HEK293 (cell line): ENCODE results near the gene ETV3.

Experiments
- GLIS2 ChIP-seq: fragments of 450-650 bp; formaldehyde crosslinking; IDR thresholded peaks from 2 replicates; pipeline ENCODE4 v1.5.1; 2016; ENCODE audit warnings: missing biosample characterization, missing genetic modification characterization
- KLF1 ChIP-seq: fragments of 450-650 bp; formaldehyde crosslinking; IDR thresholded peaks from 2 replicates; pipeline ENCODE4 v1.5.1; 2016; ENCODE audit warnings: missing biosample characterization, missing genetic modification characterization
- REPIN1 ChIP-seq: fragments of 450-650 bp; formaldehyde crosslinking; IDR thresholded peaks from 2 replicates; pipeline ENCODE4 v1.5.1; 2017; ENCODE audit warnings: missing biosample characterization, missing genetic modification characterization, low read depth
- SCRT1 ChIP-seq: fragments of 450-650 bp; formaldehyde crosslinking; IDR thresholded peaks from 2 replicates; pipeline ENCODE4 v1.5.1; 2016; ENCODE audit warnings: missing biosample characterization, missing genetic modification characterization, borderline replicate concordance
- YY1 ChIP-seq: fragments of 450-650 bp; formaldehyde crosslinking; IDR thresholded peaks from 2 replicates; pipeline ENCODE4 v1.5.1; 2018; ENCODE audit warnings: missing biosample characterization, missing genetic modification characterization
- ZBTB17 ChIP-seq: fragments of 450-650 bp; formaldehyde crosslinking; IDR thresholded peaks from 2 replicates; pipeline ENCODE4 v1.5.1; 2016; ENCODE audit warnings: missing biosample characterization, missing genetic modification characterization
- ZNF112 ChIP-seq: fragments of 450-650 bp; formaldehyde crosslinking; IDR thresholded peaks from 2 replicates; pipeline ENCODE4 v1.5.0; 2017; ENCODE audit warnings: missing biosample characterization, missing genetic modification characterization
- ZNF132 ChIP-seq: fragments of 450-650 bp; formaldehyde crosslinking; IDR thresholded peaks from 2 replicates; pipeline ENCODE4 v1.5.1; 2017; ENCODE audit warnings: missing biosample characterization, missing genetic modification characterization, borderline replicate concordance
- ZNF146 ChIP-seq: fragments of 450-650 bp; formaldehyde crosslinking; IDR thresholded peaks from 2 replicates; pipeline ENCODE4 v1.5.1; 2016; ENCODE audit warnings: missing biosample characterization, missing genetic modification characterization
- ZNF266 ChIP-seq: fragments of 450-650 bp; formaldehyde crosslinking; IDR thresholded peaks from 2 replicates; pipeline ENCODE4 v1.5.1; 2016; ENCODE audit warnings: missing biosample characterization, missing genetic modification characterization, low read depth
- ZNF473 ChIP-seq: fragments of 450-650 bp; formaldehyde crosslinking; IDR thresholded peaks from 2 replicates; pipeline ENCODE4 v1.5.1; 2017; ENCODE audit warnings: missing biosample characterization, missing genetic modification characterization
- ZNF596 ChIP-seq: fragments of 450-650 bp; IDR thresholded peaks from 2 replicates; pipeline ENCODE4 v1.5.0; 2018; ENCODE audit warnings: missing biosample characterization, mild to moderate bottlenecking, missing genetic modification characterization, moderate library complexity
- ZNF610 ChIP-seq: fragments of 450-650 bp; formaldehyde crosslinking; IDR thresholded peaks from 2 replicates; pipeline ENCODE4 v1.5.1; 2016; ENCODE audit warnings: missing biosample characterization, missing genetic modification characterization, borderline replicate concordance
- ZNF658 ChIP-seq: fragments of 450-650 bp; formaldehyde crosslinking; IDR thresholded peaks from 2 replicates; pipeline ENCODE4; 2016; ENCODE audit warnings: missing biosample characterization, missing genetic modification characterization
- ZNF660 ChIP-seq: fragments of 450-650 bp; IDR thresholded peaks from 2 replicates; pipeline ENCODE4 v1.5.1; 2018; ENCODE audit warnings: missing biosample characterization, mild to moderate bottlenecking, missing genetic modification characterization
- ZSCAN16 ChIP-seq: fragments of 450-650 bp; formaldehyde crosslinking; IDR thresholded peaks from 2 replicates; pipeline ENCODE4 v1.5.1; 2016; ENCODE audit warnings: missing biosample characterization, missing genetic modification characterization
- ZSCAN30 ChIP-seq: fragments of 450-650 bp; IDR thresholded peaks from 2 replicates; pipeline ENCODE4 v1.5.1; 2018; ENCODE audit warnings: missing biosample characterization, mild to moderate bottlenecking, missing genetic modification characterization, moderate library complexity
- TF ChIP-seq, protein P1 (sequence below): fragments of 450-650 bp; formaldehyde crosslinking; IDR thresholded peaks from 2 replicates; pipeline ENCODE4 v1.5.1; 2016; ENCODE audit warnings: missing biosample characterization, missing genetic modification characterization
- TF ChIP-seq, protein P2 (sequence below): fragments of 450-650 bp; formaldehyde crosslinking; IDR thresholded peaks from 2 replicates; pipeline ENCODE4 v1.5.1; 2016; ENCODE audit warnings: missing biosample characterization, missing genetic modification characterization
- TF ChIP-seq, protein P3 (sequence below): fragments of 450-650 bp; formaldehyde crosslinking; optimal IDR thresholded peaks from 2 replicates; pipeline ENCODE3; 2016; ENCODE audit warnings: missing biosample characterization, mild to moderate bottlenecking, missing genetic modification characterization
- TF ChIP-seq, protein P4 (sequence below): fragments of 450-650 bp; formaldehyde crosslinking; IDR thresholded peaks from 2 replicates; pipeline ENCODE4 v1.5.1; 2017; ENCODE audit warnings: missing biosample characterization, mild to moderate bottlenecking, missing genetic modification characterization, moderate library complexity
- TF ChIP-seq, protein P5 (sequence below): fragments of 450-650 bp; formaldehyde crosslinking; IDR thresholded peaks from 2 replicates; pipeline ENCODE4 v1.5.1; 2017; ENCODE audit warnings: missing biosample characterization, missing genetic modification characterization
- TF ChIP-seq, protein P6 (sequence below): fragments of 450-650 bp; formaldehyde crosslinking; IDR thresholded peaks from 2 replicates; pipeline ENCODE4 v1.5.1; 2016; ENCODE audit warnings: missing biosample characterization, missing genetic modification characterization, borderline replicate concordance

The ETV3 gene

DNA sequence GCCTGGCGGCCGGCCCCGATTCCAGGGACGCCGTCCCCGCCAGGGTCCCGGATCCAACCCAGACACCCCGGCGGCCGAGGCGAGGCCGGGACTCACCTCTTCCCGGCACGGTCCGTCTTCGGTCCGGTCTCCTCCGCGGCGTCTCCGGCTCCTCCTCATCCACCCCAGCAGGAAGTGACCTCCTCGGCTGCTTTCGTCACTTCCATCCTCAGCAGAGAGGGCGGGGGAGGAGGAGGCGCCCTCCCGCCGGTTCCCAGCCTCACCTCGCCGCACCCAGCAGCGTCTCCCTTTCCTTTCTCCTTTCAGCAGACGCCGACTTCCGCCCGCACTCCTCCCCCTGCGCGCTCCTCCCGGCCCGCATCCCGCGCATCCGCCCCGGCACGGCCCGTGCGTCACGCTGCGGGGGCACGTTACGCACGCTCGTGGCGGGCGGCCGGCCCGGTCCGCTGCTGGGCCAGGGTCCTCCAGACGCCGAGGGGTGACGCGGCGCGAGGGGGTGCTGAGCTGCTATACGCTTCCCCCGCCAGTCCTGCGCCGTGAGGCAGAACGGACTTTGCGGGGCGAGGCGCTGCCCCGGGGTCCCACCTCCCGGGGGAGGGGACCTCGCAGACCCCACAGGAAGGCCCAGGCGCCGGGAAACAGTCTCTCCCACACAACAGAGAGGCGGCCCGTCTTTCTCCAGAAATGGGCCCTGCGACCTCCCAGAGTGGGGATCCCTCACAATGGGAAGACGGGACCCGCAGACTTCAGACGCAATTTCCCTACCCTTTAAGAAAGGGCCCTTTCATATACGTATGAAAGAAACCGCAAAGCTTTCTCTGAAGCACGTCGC, at the start of gene ETV3 (continued):
- peak; percentile 78 for TF ChIP-seq KLF1
- TF ChIP-seq SCRT1 (tag by site-specific recombination) = no peak
- no peak for TF ChIP-seq ZNF112
- no peak for TF ChIP-seq ZNF658 (tag by site-specific recombination)
- TF ChIP-seq ZNF596 (tag by site-specific recombination) = peak; percentile 44; the same call in 1 of the 2 replicates
- no peak for TF ChIP-seq ZNF473 (tag by site-specific recombination)
- TF ChIP-seq REPIN1 (tag by site-specific recombination) = no peak
- TF ChIP-seq, protein P1, sequence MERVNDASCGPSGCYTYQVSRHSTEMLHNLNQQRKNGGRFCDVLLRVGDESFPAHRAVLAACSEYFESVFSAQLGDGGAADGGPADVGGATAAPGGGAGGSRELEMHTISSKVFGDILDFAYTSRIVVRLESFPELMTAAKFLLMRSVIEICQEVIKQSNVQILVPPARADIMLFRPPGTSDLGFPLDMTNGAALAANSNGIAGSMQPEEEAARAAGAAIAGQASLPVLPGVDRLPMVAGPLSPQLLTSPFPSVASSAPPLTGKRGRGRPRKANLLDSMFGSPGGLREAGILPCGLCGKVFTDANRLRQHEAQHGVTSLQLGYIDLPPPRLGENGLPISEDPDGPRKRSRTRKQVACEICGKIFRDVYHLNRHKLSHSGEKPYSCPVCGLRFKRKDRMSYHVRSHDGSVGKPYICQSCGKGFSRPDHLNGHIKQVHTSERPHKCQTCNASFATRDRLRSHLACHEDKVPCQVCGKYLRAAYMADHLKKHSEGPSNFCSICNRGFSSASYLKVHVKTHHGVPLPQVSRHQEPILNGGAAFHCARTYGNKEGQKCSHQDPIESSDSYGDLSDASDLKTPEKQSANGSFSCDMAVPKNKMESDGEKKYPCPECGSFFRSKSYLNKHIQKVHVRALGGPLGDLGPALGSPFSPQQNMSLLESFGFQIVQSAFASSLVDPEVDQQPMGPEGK = peak; percentile 80
- peak; percentile 88 for TF ChIP-seq ZSCAN30
- TF ChIP-seq GLIS2 = peak; percentile 95
- TF ChIP-seq ZNF660 = no peak; the same call in none of the 2 replicates
- TF ChIP-seq ZNF266 = no peak
- TF ChIP-seq, protein P2, sequence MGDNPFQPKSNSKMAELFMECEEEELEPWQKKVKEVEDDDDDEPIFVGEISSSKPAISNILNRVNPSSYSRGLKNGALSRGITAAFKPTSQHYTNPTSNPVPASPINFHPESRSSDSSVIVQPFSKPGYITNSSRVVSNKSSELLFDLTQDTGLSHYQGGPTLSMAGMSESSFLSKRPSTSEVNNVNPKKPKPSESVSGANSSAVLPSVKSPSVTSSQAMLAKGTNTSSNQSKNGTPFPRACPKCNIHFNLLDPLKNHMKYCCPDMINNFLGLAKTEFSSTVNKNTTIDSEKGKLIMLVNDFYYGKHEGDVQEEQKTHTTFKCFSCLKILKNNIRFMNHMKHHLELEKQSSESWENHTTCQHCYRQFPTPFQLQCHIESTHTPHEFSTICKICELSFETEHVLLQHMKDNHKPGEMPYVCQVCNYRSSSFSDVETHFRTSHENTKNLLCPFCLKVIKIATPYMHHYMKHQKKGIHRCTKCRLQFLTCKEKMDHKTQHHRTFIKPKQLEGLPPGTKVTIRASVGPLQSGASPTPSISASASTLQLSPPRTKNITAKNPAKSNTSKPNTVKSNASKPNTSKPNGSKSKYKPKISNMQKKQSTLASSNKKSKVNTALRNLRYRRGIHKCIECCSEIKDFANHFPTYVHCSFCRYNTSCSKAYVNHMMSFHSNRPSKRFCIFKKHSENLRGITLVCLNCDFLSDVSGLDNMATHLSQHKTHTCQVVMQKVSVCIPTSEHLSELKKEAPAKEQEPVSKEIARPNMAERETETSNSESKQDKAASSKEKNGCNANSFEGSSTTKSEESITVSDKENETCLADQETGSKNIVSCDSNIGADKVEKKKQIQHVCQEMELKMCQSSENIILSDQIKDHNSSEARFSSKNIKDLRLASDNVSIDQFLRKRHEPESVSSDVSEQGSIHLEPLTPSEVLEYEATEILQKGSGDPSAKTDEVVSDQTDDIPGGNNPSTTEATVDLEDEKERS = no peak
- no peak for TF ChIP-seq ZNF610 (tag by site-specific recombination)
- TF ChIP-seq, protein P3, sequence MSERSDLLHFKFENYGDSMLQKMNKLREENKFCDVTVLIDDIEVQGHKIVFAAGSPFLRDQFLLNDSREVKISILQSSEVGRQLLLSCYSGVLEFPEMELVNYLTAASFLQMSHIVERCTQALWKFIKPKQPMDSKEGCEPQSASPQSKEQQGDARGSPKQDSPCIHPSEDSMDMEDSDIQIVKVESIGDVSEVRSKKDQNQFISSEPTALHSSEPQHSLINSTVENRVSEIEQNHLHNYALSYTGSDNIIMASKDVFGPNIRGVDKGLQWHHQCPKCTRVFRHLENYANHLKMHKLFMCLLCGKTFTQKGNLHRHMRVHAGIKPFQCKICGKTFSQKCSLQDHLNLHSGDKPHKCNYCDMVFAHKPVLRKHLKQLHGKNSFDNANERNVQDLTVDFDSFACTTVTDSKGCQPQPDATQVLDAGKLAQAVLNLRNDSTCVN = peak; percentile 95
- TF ChIP-seq ZBTB17 (tag by site-specific recombination) = peak; percentile 58; the same call in 1 of the 2 replicates
- TF ChIP-seq, protein P4, sequence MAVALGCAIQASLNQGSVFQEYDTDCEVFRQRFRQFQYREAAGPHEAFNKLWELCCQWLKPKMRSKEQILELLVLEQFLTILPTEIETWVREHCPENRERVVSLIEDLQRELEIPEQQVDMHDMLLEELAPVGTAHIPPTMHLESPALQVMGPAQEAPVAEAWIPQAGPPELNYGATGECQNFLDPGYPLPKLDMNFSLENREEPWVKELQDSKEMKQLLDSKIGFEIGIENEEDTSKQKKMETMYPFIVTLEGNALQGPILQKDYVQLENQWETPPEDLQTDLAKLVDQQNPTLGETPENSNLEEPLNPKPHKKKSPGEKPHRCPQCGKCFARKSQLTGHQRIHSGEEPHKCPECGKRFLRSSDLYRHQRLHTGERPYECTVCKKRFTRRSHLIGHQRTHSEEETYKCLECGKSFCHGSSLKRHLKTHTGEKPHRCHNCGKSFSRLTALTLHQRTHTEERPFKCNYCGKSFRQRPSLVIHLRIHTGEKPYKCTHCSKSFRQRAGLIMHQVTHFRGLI (tag by site-specific recombination) = peak; percentile 41; the same call in 1 of the 2 replicates
- no peak for TF ChIP-seq ZSCAN16 (tag by site-specific recombination)
- TF ChIP-seq YY1 = no peak; the same call in 1 of the 2 replicates
- TF ChIP-seq, protein P5, sequence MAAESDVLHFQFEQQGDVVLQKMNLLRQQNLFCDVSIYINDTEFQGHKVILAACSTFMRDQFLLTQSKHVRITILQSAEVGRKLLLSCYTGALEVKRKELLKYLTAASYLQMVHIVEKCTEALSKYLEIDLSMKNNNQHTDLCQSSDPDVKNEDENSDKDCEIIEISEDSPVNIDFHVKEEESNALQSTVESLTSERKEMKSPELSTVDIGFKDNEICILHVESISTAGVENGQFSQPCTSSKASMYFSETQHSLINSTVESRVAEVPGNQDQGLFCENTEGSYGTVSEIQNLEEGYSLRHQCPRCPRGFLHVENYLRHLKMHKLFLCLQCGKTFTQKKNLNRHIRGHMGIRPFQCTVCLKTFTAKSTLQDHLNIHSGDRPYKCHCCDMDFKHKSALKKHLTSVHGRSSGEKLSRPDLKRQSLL = no peak
- TF ChIP-seq, protein P6, sequence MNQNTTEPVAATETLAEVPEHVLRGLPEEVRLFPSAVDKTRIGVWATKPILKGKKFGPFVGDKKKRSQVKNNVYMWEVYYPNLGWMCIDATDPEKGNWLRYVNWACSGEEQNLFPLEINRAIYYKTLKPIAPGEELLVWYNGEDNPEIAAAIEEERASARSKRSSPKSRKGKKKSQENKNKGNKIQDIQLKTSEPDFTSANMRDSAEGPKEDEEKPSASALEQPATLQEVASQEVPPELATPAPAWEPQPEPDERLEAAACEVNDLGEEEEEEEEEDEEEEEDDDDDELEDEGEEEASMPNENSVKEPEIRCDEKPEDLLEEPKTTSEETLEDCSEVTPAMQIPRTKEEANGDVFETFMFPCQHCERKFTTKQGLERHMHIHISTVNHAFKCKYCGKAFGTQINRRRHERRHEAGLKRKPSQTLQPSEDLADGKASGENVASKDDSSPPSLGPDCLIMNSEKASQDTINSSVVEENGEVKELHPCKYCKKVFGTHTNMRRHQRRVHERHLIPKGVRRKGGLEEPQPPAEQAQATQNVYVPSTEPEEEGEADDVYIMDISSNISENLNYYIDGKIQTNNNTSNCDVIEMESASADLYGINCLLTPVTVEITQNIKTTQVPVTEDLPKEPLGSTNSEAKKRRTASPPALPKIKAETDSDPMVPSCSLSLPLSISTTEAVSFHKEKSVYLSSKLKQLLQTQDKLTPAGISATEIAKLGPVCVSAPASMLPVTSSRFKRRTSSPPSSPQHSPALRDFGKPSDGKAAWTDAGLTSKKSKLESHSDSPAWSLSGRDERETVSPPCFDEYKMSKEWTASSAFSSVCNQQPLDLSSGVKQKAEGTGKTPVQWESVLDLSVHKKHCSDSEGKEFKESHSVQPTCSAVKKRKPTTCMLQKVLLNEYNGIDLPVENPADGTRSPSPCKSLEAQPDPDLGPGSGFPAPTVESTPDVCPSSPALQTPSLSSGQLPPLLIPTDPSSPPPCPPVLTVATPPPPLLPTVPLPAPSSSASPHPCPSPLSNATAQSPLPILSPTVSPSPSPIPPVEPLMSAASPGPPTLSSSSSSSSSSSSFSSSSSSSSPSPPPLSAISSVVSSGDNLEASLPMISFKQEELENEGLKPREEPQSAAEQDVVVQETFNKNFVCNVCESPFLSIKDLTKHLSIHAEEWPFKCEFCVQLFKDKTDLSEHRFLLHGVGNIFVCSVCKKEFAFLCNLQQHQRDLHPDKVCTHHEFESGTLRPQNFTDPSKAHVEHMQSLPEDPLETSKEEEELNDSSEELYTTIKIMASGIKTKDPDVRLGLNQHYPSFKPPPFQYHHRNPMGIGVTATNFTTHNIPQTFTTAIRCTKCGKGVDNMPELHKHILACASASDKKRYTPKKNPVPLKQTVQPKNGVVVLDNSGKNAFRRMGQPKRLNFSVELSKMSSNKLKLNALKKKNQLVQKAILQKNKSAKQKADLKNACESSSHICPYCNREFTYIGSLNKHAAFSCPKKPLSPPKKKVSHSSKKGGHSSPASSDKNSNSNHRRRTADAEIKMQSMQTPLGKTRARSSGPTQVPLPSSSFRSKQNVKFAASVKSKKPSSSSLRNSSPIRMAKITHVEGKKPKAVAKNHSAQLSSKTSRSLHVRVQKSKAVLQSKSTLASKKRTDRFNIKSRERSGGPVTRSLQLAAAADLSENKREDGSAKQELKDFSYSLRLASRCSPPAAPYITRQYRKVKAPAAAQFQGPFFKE (tag by site-specific recombination) = no peak
- no peak for TF ChIP-seq ZNF132 (tag by site-specific recombination)
- TF ChIP-seq ZNF146 (tag by site-specific recombination) = no peak
